ENCODE data around the gene MPHOSPH6. TPM values are rescaled to one million over a fixed set of nuclear protein-coding genes. Genes with fewer than 3 reads are reported as not detected.
"Not testable (repeated sequence)": the region's sequence is repeated elsewhere in the genome, so short reads cannot be mapped to it uniquely, and the experiment has no call there.

Gene MPHOSPH6
- total RNA-seq, 1 experiment from 2014 or later, result 55.4 TPM

- no peaks in the 10 kb centered on the region for H3K9me3 ChIP-seq (replicated peaks)
- no peak for DNase-seq (ENCODE audit: low read depth in 1 of 2, low spot score in 2 of 2)
- peaks cover 3% of the 10 kb centered on the region; the same call in 1 of the 2 replicates for H3K27me3 ChIP-seq (replicated peaks)
- H3K4me1 ChIP-seq (replicated peaks), result no peaks in the 10 kb centered on the region
- H3K4me3 ChIP-seq, result no peak overlapping the region
- H3K27ac ChIP-seq, result no peak overlapping the region
- H3K36me3 ChIP-seq, result no peaks in the 10 kb centered on the region
These were observed 40.1 kb downstream of the MPHOSPH6 start for GRCh38 chr16:82129881-82130280.

DNA sequence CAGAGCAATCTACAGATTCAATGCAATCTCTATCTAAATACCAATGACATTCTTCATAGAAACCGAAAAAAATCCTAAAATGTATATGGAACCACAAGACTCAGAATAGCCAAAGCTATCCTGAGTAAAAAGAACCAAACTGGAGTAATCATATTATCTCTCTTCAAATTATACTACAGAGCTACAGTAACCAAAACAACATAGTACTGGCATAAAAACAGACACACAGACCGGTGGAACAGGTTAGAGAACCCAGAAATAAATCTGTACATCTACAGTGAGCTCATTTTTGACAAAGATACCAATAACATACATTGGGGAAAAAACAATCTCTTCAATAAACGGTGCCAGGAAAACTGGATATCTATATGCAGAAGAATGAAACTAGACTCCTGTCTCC, 45.4 kb downstream of the MPHOSPH6 start:
- no peak for DNase-seq (ENCODE audit: low read depth in 1 of 2, low spot score in 2 of 2)
- Histone ChIP-seq H3K9me3 (replicated peaks) (no peaks in the 10 kb centered on the region), H3K27me3 (replicated peaks) (peaks cover 7% of the 10 kb centered on the region; the same call in 1 of the 2 replicates), H3K36me3 (no peaks in the 10 kb centered on the region), H3K27ac (no peak overlapping the region), H3K4me1 (replicated peaks) (no peaks in the 10 kb centered on the region), H3K4me3 (no peak overlapping the region)

DNA sequence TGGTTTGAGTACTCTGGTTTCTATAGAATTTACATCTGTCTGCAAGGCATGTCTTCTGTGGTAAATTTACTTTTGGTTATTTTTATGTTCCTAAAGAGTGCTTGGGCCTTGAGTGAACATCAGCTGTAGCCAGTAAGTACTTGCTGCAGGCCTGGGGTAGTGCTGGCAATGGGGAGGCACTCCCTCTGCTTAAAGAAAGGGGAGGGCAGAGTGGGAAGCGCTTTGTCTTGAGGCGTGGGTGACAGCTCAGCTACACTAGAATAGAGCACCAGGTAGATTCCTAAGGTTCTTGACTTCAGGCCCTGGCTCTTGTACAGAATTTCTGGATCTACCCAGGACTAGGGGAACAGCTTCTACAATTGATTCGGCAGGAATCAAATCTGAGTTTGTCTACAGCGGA, 50.6 kb downstream of the MPHOSPH6 start:
- Histone ChIP-seq H3K4me3 (no peak overlapping the region), H3K27ac (no peak overlapping the region)
- DNase-seq (ENCODE audit: low read depth in 1 of 2, low spot score in 2 of 2), result no peak

GRCh38 chr16:82118749-82119148, 51.3 kb downstream of the MPHOSPH6 start:
- H3K9me3 ChIP-seq (replicated peaks), result no peaks in the 10 kb centered on the region
- peaks cover under 1% of the 10 kb centered on the region; the same call in 1 of the 2 replicates for H3K27me3 ChIP-seq (replicated peaks)
- DNase-seq (ENCODE audit: low read depth in 1 of 2, low spot score in 2 of 2), result no peak
- H3K27ac ChIP-seq, result no peak overlapping the region
- H3K36me3 ChIP-seq, result no peaks in the 10 kb centered on the region
- no peaks in the 10 kb centered on the region for H3K4me1 ChIP-seq (replicated peaks)
- no peak overlapping the region for H3K4me3 ChIP-seq

More for the DNA sequence above, 50.6 kb downstream of the MPHOSPH6 start:
- Histone ChIP-seq H3K36me3 (no peaks in the 10 kb centered on the region), H3K27me3 (replicated peaks) (peaks cover 4% of the 10 kb centered on the region; the same call in 1 of the 2 replicates), H3K9me3 (replicated peaks) (no peaks in the 10 kb centered on the region), H3K4me1 (replicated peaks) (no peaks in the 10 kb centered on the region)

DNA sequence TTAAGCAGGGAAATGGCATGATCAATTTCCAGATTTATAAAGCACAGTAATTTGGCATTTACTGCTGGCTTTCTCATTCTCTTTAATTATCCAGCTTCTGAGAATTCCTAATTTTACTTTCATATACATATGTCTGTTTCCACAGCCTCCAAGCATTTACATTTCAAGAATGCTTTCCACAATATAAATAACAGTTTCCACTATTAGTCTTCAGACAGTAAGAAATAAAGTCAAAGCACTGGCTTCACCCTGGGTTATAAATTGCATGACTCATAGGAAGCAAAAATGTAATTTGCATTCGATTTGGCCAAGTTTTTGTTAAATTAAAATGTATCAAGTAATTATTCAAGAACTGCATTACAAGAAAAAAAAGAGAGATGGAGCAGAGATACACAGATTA, 53.5 kb downstream of the MPHOSPH6 start:
- no peak overlapping the region for H3K27ac ChIP-seq
- H3K27me3 ChIP-seq (replicated peaks), result no peaks in the 10 kb centered on the region; the same call in 1 of the 2 replicates
- DNase-seq (ENCODE audit: low read depth in 1 of 2, low spot score in 2 of 2), result no peak
- H3K4me3 ChIP-seq, result no peak overlapping the region
- no peaks in the 10 kb centered on the region for H3K4me1 ChIP-seq (replicated peaks)
- no peaks in the 10 kb centered on the region for H3K9me3 ChIP-seq (replicated peaks)
- no peaks in the 10 kb centered on the region for H3K36me3 ChIP-seq

- Histone ChIP-seq H3K4me1 (replicated peaks) (no peaks in the 10 kb centered on the region), H3K36me3 (no peaks in the 10 kb centered on the region), H3K27ac (no peak overlapping the region), H3K4me3 (no peak overlapping the region), H3K9me3 (replicated peaks) (no peaks in the 10 kb centered on the region), H3K27me3 (replicated peaks) (no peaks in the 10 kb centered on the region; the same call in 1 of the 2 replicates)
- no peak for DNase-seq (ENCODE audit: low read depth in 1 of 2, low spot score in 2 of 2)
These were observed 56.3 kb downstream of the MPHOSPH6 start for GRCh38 chr16:82113741-82114140.

GRCh38 chr16:82111944-82112343, 58.1 kb downstream of the MPHOSPH6 start:
- H3K9me3 ChIP-seq (replicated peaks), result no peaks in the 10 kb centered on the region
- no peaks in the 10 kb centered on the region; the same call in 1 of the 2 replicates for H3K27me3 ChIP-seq (replicated peaks)
- DNase-seq (ENCODE audit: low read depth in 1 of 2, low spot score in 2 of 2), result no peak
- no peaks in the 10 kb centered on the region for H3K4me1 ChIP-seq (replicated peaks)
- no peak overlapping the region for H3K4me3 ChIP-seq
- H3K27ac ChIP-seq, result no peak overlapping the region
- H3K36me3 ChIP-seq, result no peaks in the 10 kb centered on the region

- H3K9me3 ChIP-seq (replicated peaks); H3K27me3 ChIP-seq (replicated peaks); DNase-seq (ENCODE audit: low read depth in 1 of 2, low spot score in 2 of 2); H3K36me3 ChIP-seq; H3K4me3 ChIP-seq; H3K27ac ChIP-seq; H3K4me1 ChIP-seq (replicated peaks): not testable (repeated sequence)
These were observed 60.8 kb downstream of the MPHOSPH6 start for GRCh38 chr16:82109266-82109665.

GRCh38 chr16:82108774-82109173, 61.2 kb downstream of the MPHOSPH6 start:
- no peak for DNase-seq (ENCODE audit: low read depth in 1 of 2, low spot score in 2 of 2)
- H3K27ac ChIP-seq, result no peak overlapping the region
- H3K4me1 ChIP-seq (replicated peaks), result no peaks in the 10 kb centered on the region
- no peaks in the 10 kb centered on the region for H3K36me3 ChIP-seq
- H3K27me3 ChIP-seq (replicated peaks), result peaks cover 6% of the 10 kb centered on the region; the same call in 1 of the 2 replicates
- no peak overlapping the region for H3K4me3 ChIP-seq
- no peaks in the 10 kb centered on the region; the same call in 1 of the 2 replicates for H3K9me3 ChIP-seq (replicated peaks)

GRCh38 chr16:82108100-82108499, 61.9 kb downstream of the MPHOSPH6 start:
- Histone ChIP-seq H3K4me1 (replicated peaks) (no peaks in the 10 kb centered on the region), H3K9me3 (replicated peaks) (no peaks in the 10 kb centered on the region; the same call in 1 of the 2 replicates), H3K27ac (no peak overlapping the region), H3K27me3 (replicated peaks) (peaks cover 6% of the 10 kb centered on the region; the same call in 1 of the 2 replicates), H3K36me3 (no peaks in the 10 kb centered on the region), H3K4me3 (no peak overlapping the region)
- no peak for DNase-seq (ENCODE audit: low read depth in 1 of 2, low spot score in 2 of 2)

DNA sequence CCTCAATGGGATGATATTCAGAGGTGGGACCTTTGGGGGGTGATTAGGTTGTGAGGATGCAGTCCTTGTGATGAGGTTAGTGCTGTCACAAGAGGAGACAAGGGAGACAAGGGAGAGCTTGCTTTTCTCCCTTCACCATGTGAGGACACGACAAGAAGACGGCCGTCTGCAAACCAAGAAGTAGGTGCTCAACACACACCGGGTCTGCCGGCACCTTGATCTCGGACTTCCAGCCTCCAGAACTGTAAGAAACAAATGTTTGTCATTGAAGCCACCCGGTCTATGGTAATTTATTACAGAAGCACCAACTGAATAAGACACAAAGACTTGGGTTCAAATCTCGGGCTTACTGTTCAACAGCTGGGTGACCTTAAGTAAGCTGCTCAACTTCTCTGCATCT, 64.9 kb downstream of the MPHOSPH6 start:
- DNase-seq (ENCODE audit: low read depth in 1 of 2, low spot score in 2 of 2), result no peak
- peaks cover 6% of the 10 kb centered on the region; the same call in 1 of the 2 replicates for H3K27me3 ChIP-seq (replicated peaks)
- H3K27ac ChIP-seq, result no peak overlapping the region
- no peaks in the 10 kb centered on the region for H3K36me3 ChIP-seq
- no peaks in the 10 kb centered on the region; the same call in 1 of the 2 replicates for H3K9me3 ChIP-seq (replicated peaks)
- H3K4me1 ChIP-seq (replicated peaks), result no peaks in the 10 kb centered on the region
- H3K4me3 ChIP-seq, result no peak overlapping the region

Other genes with a start within 250 kb of the MPHOSPH6 start
- not detected in 2 replicates for gene SDR42E1, start 158.8 kb downstream of the MPHOSPH6 start, total RNA-seq (2014; rRNA removed; shearing (Covaris generic))
- gene HSD17B2, start 135.0 kb downstream of the MPHOSPH6 start, total RNA-seq (2014; rRNA removed; shearing (Covaris generic)), result 2.0 TPM in 1 of 2 replicates, not detected in the other

All from SJSA1 (cell line).